GM23338 (cell line): Measurements from ENCODE around the gene COPA.

ENCODE experiments used
- CREB1 ChIP-seq: fragments of 250-450 bp; sonication (Bioruptor Pico); IDR thresholded peaks from 2 replicates; pipeline ENCODE4 v1.5.0; 2020; ENCODE audit warnings: low read depth, mild to moderate bottlenecking, moderate library complexity
- EZH2 ChIP-seq: fragments of 200-600 bp; sonication (generic); IDR thresholded peaks from one replicate; pipeline ENCODE4 v1.8.0; 2017; ENCODE audit warnings: antibody characterized with exemption, mild to moderate bottlenecking, low read depth; ENCODE audit not compliant: unreplicated experiment
- EZH2phosphoT487 ChIP-seq: fragments of 200-600 bp; sonication (generic); IDR thresholded peaks from one replicate; pipeline ENCODE4 v1.8.1; 2018; ENCODE audit warnings: antibody characterized with exemption; ENCODE audit not compliant: unreplicated experiment
- JUNB ChIP-seq: IDR thresholded peaks from one replicate; pipeline ENCODE4 v1.6.1; 2016; ENCODE audit warnings: antibody characterized with exemption; ENCODE audit not compliant: unreplicated experiment
- POLR2AphosphoS5 ChIP-seq: IDR thresholded peaks from 2 replicates; pipeline ENCODE4 v1.6.1; 2016; ENCODE audit warnings: antibody characterized with exemption, low read depth
- REST ChIP-seq: IDR thresholded peaks from one replicate; pipeline ENCODE4 v1.6.1; 2018; ENCODE audit warnings: antibody characterized with exemption; ENCODE audit not compliant: unreplicated experiment
- ZNF114 ChIP-seq: fragments of 250-450 bp; sonication (Bioruptor Pico); IDR thresholded peaks from 2 replicates; pipeline ENCODE4 v1.5.0; 2020; ENCODE audit warnings: mild to moderate bottlenecking, moderate library complexity
- ZNF462 ChIP-seq: fragments of 250-450 bp; sonication (Bioruptor Pico); IDR thresholded peaks from 2 replicates; pipeline ENCODE4 v1.5.0; 2020; ENCODE audit warnings: mild to moderate bottlenecking, moderate library complexity
- TF ChIP-seq, protein P1 (sequence below), 2 experiments: fragments of 200-600 bp in 1 of 2; sonication (generic) in 1 of 2; conservative IDR thresholded peaks; 2 replicates each; pipeline versions ENCODE4 v1.5.1 to v1.6.1; 2016 to 2017; ENCODE audit warnings: antibody characterized with exemption in 2 of 2, low read depth in 2 of 2, mild to moderate bottlenecking in 2 of 2, moderate library complexity in 1 of 2
- TF ChIP-seq, protein P2 (sequence below): IDR thresholded peaks from 2 replicates; pipeline ENCODE4 v1.6.1; 2016; ENCODE audit warnings: antibody characterized with exemption

DNA sequence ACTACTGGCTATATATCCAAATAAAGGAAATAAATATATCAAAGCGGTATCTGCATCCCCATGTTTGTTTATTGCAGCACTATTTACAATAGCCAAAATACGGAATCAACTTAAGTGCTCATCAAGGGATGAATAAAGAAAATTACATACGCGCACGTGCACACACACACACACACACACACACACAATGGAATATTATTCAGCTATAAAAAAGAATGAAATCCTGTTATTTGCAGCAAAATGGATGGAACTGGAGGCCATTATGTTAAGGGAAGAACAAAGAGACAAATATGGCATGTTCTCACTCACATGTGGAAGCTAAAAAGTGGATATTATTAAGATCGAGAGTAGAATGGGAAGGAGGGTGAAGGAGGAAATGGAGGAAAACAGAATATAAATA, 20.2 kb downstream of the COPA start:
- TF ChIP-seq POLR2AphosphoS5 (no peak), EZH2phosphoT487 (no peak), EZH2 (no peak), JUNB (no peak), REST (no peak), CREB1 (no peak), ZNF462 (CRISPR knock-in tag) (no peak), ZNF114 (CRISPR knock-in tag) (no peak)
- TF ChIP-seq, protein P1, sequence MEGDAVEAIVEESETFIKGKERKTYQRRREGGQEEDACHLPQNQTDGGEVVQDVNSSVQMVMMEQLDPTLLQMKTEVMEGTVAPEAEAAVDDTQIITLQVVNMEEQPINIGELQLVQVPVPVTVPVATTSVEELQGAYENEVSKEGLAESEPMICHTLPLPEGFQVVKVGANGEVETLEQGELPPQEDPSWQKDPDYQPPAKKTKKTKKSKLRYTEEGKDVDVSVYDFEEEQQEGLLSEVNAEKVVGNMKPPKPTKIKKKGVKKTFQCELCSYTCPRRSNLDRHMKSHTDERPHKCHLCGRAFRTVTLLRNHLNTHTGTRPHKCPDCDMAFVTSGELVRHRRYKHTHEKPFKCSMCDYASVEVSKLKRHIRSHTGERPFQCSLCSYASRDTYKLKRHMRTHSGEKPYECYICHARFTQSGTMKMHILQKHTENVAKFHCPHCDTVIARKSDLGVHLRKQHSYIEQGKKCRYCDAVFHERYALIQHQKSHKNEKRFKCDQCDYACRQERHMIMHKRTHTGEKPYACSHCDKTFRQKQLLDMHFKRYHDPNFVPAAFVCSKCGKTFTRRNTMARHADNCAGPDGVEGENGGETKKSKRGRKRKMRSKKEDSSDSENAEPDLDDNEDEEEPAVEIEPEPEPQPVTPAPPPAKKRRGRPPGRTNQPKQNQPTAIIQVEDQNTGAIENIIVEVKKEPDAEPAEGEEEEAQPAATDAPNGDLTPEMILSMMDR (conservative IDR thresholded peaks at IDR 0.05; ENCODE audit: low read depth in 2 of 2), result no peak
- TF ChIP-seq, protein P2, sequence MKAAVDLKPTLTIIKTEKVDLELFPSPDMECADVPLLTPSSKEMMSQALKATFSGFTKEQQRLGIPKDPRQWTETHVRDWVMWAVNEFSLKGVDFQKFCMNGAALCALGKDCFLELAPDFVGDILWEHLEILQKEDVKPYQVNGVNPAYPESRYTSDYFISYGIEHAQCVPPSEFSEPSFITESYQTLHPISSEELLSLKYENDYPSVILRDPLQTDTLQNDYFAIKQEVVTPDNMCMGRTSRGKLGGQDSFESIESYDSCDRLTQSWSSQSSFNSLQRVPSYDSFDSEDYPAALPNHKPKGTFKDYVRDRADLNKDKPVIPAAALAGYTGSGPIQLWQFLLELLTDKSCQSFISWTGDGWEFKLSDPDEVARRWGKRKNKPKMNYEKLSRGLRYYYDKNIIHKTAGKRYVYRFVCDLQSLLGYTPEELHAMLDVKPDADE, result no peak
